ENCODE data around the gene ATP10B.
A peak's percentile ranks its signal among the peaks of the same experiment; 100 is the strongest.

ATP10B gene

GRCh38 chr5:160757194-160757593 is 94.8 kb downstream of the ATP10B start:
- Histone ChIP-seq H3K23ac (ENCODE audit: low read depth, low read length, poor library complexity) (no peak overlapping the region), H3K79me1 (ENCODE audit: low read depth, low read length) (no peaks in the 10 kb centered on the region), H2BK12ac (ENCODE audit: low read length) (no peak overlapping the region), H3K36me3 (replicated peaks in 1 of 2; ENCODE audit: control insufficient read depth in 2 of 2, insufficient read depth in 2 of 2, low read length in 2 of 2) (no peaks in the 10 kb centered on the region), H3K14ac (ENCODE audit: low read length) (no peak overlapping the region), H4K91ac (ENCODE audit: low read depth, low read length, poor library complexity) (no peak overlapping the region), H4K8ac (ENCODE audit: low read depth, low read length) (no peak overlapping the region), H2AK5ac (ENCODE audit: low read depth, low read length) (no peak overlapping the region), H3K27me3 (ENCODE audit: control insufficient read depth in 3 of 3, insufficient read depth in 3 of 3, low read depth in 1 of 3, low read length in 3 of 3) (no peaks in the 10 kb centered on the region), H2BK15ac (ENCODE audit: low read length) (no peak overlapping the region), H3K27ac (replicated peaks; ENCODE audit: low read length) (no peak overlapping the region), H3K9ac (ENCODE audit: low read depth, low read length, poor library complexity) (no peak overlapping the region), H3K4me2 (ENCODE audit: insufficient read depth, low read length, poor library complexity, severe bottlenecking) (no peak overlapping the region), H3K4ac (ENCODE audit: low read length) (no peak overlapping the region), H2BK120ac (ENCODE audit: low read depth, low read length) (no peak overlapping the region), H3K18ac (ENCODE audit: low read length) (no peak overlapping the region), H3K4me1 (ENCODE audit: control insufficient read depth in 2 of 2, insufficient read depth in 1 of 2, low read depth in 1 of 2, low read length in 2 of 2) (no peaks in the 10 kb centered on the region), H2AFZ (ENCODE audit: low read length) (no peak overlapping the region), H3K9me3 (replicated peaks in 1 of 2; ENCODE audit: control insufficient read depth in 2 of 2, insufficient read depth in 1 of 2, low read depth in 1 of 2, low read length in 2 of 2) (no peaks in the 10 kb centered on the region), H3K4me3 (ENCODE audit: low read length in 2 of 2) (no peak overlapping the region), H2BK5ac (ENCODE audit: low read length) (no peak overlapping the region)
- no CpG with 5 or more reads among the region's 1 CpG for WGBS, 2 donors (ENCODE audit: extremely low coverage in 2 of 2, insufficient read length in 2 of 2, insufficient replicate concordance in 1 of 2)
- no peak for DNase-seq (ENCODE audit: low spot score)

- Histone ChIP-seq H3K79me1 (ENCODE audit: low read depth, low read length) (no peaks in the 10 kb centered on the region), H3K9me3 (replicated peaks in 1 of 2; ENCODE audit: control insufficient read depth in 2 of 2, insufficient read depth in 1 of 2, low read depth in 1 of 2, low read length in 2 of 2) (no peaks in the 10 kb centered on the region), H2AFZ (ENCODE audit: low read length) (no peak overlapping the region), H2BK5ac (ENCODE audit: low read length) (no peak overlapping the region), H3K36me3 (replicated peaks in 1 of 2; ENCODE audit: control insufficient read depth in 2 of 2, insufficient read depth in 2 of 2, low read length in 2 of 2) (no peaks in the 10 kb centered on the region), H3K18ac (ENCODE audit: low read length) (no peak overlapping the region), H3K27me3 (ENCODE audit: control insufficient read depth in 3 of 3, insufficient read depth in 3 of 3, low read depth in 1 of 3, low read length in 3 of 3) (no peaks in the 10 kb centered on the region), H2BK120ac (ENCODE audit: low read depth, low read length) (no peak overlapping the region), H3K4me1 (ENCODE audit: control insufficient read depth in 2 of 2, insufficient read depth in 1 of 2, low read depth in 1 of 2, low read length in 2 of 2) (peaks cover 3 to 5% of the 10 kb centered on the region in 2 donors), H3K9ac (ENCODE audit: low read depth, low read length, poor library complexity) (no peak overlapping the region), H4K8ac (ENCODE audit: low read depth, low read length) (no peak overlapping the region), H3K4ac (ENCODE audit: low read length) (no peak overlapping the region), H2BK15ac (ENCODE audit: low read length) (no peak overlapping the region), H3K23ac (ENCODE audit: low read depth, low read length, poor library complexity) (no peak overlapping the region), H3K27ac (replicated peaks; ENCODE audit: low read length) (no peak overlapping the region), H3K14ac (ENCODE audit: low read length) (no peak overlapping the region), H3K4me2 (ENCODE audit: insufficient read depth, low read length, poor library complexity, severe bottlenecking) (no peak overlapping the region), H4K91ac (ENCODE audit: low read depth, low read length, poor library complexity) (no peak overlapping the region), H2AK5ac (ENCODE audit: low read depth, low read length) (no peak overlapping the region), H2BK12ac (ENCODE audit: low read length) (no peak overlapping the region), H3K4me3 (ENCODE audit: low read length in 2 of 2) (no peak overlapping the region)
- WGBS, 2 donors (ENCODE audit: extremely low coverage in 2 of 2, insufficient read length in 2 of 2, insufficient replicate concordance in 1 of 2): no CpG with 5 or more reads among the region's 4 CpGs
- DNase-seq (ENCODE audit: low spot score): no peak
These were observed 100.9 kb downstream of the ATP10B start for GRCh38 chr5:160750938-160751657.

GRCh38 chr5:160749682-160750081 is 102.3 kb downstream of the ATP10B start:
- Histone ChIP-seq H2AFZ (ENCODE audit: low read length) (no peak overlapping the region), H3K4ac (ENCODE audit: low read length) (no peak overlapping the region), H2BK12ac (ENCODE audit: low read length) (no peak overlapping the region), H3K4me1 (ENCODE audit: control insufficient read depth in 2 of 2, insufficient read depth in 1 of 2, low read depth in 1 of 2, low read length in 2 of 2) (peaks cover 3 to 6% of the 10 kb centered on the region in 2 donors), H3K4me2 (ENCODE audit: insufficient read depth, low read length, poor library complexity, severe bottlenecking) (no peak overlapping the region), H3K23ac (ENCODE audit: low read depth, low read length, poor library complexity) (no peak overlapping the region), H3K79me1 (ENCODE audit: low read depth, low read length) (no peaks in the 10 kb centered on the region), H2BK120ac (ENCODE audit: low read depth, low read length) (no peak overlapping the region), H2AK5ac (ENCODE audit: low read depth, low read length) (no peak overlapping the region), H2BK5ac (ENCODE audit: low read length) (no peak overlapping the region), H2BK15ac (ENCODE audit: low read length) (no peak overlapping the region), H3K9me3 (replicated peaks in 1 of 2; ENCODE audit: control insufficient read depth in 2 of 2, insufficient read depth in 1 of 2, low read depth in 1 of 2, low read length in 2 of 2) (no peaks in the 10 kb centered on the region), H3K14ac (ENCODE audit: low read length) (no peak overlapping the region), H3K18ac (ENCODE audit: low read length) (no peak overlapping the region), H3K27ac (replicated peaks; ENCODE audit: low read length) (no peak overlapping the region), H3K9ac (ENCODE audit: low read depth, low read length, poor library complexity) (no peak overlapping the region), H3K27me3 (ENCODE audit: control insufficient read depth in 3 of 3, insufficient read depth in 3 of 3, low read depth in 1 of 3, low read length in 3 of 3) (no peaks in the 10 kb centered on the region), H3K4me3 (ENCODE audit: low read length in 2 of 2) (no peak overlapping the region), H4K8ac (ENCODE audit: low read depth, low read length) (no peak overlapping the region), H3K36me3 (replicated peaks in 1 of 2; ENCODE audit: control insufficient read depth in 2 of 2, insufficient read depth in 2 of 2, low read length in 2 of 2) (no peaks in the 10 kb centered on the region), H4K91ac (ENCODE audit: low read depth, low read length, poor library complexity) (no peak overlapping the region)
- WGBS, 2 donors (ENCODE audit: extremely low coverage in 2 of 2, insufficient read length in 2 of 2, insufficient replicate concordance in 1 of 2): no CpG with 5 or more reads among the region's 5 CpGs
- no peak for DNase-seq (ENCODE audit: low spot score)

- no peak overlapping the region for H3K4me3 ChIP-seq (ENCODE audit: low read length in 2 of 2)
- H3K4me2 ChIP-seq (ENCODE audit: insufficient read depth, low read length, poor library complexity, severe bottlenecking): no peak overlapping the region
- H3K36me3 ChIP-seq (replicated peaks in 1 of 2; ENCODE audit: control insufficient read depth in 2 of 2, insufficient read depth in 2 of 2, low read length in 2 of 2): no peaks in the 10 kb centered on the region
- H3K18ac ChIP-seq (ENCODE audit: low read length): peak overlapping the region; percentile 25
- no peak overlapping the region for H2AFZ ChIP-seq (ENCODE audit: low read length)
- no peaks in the 10 kb centered on the region for H3K27me3 ChIP-seq (ENCODE audit: control insufficient read depth in 3 of 3, insufficient read depth in 3 of 3, low read depth in 1 of 3, low read length in 3 of 3)
- DNase-seq (ENCODE audit: low spot score): no peak
- H2BK12ac ChIP-seq (ENCODE audit: low read length): no peak overlapping the region
- H3K4me1 ChIP-seq (ENCODE audit: control insufficient read depth in 2 of 2, insufficient read depth in 1 of 2, low read depth in 1 of 2, low read length in 2 of 2): peaks cover 3 to 8% of the 10 kb centered on the region in 2 donors
- WGBS, 2 donors (ENCODE audit: extremely low coverage in 2 of 2, insufficient read length in 2 of 2, insufficient replicate concordance in 1 of 2): no CpG with 5 or more reads among the region's 3 CpGs
- H2AK5ac ChIP-seq (ENCODE audit: low read depth, low read length): no peak overlapping the region
- no peaks in the 10 kb centered on the region for H3K9me3 ChIP-seq (replicated peaks in 1 of 2; ENCODE audit: control insufficient read depth in 2 of 2, insufficient read depth in 1 of 2, low read depth in 1 of 2, low read length in 2 of 2)
- H2BK120ac ChIP-seq (ENCODE audit: low read depth, low read length): no peak overlapping the region
- H3K23ac ChIP-seq (ENCODE audit: low read depth, low read length, poor library complexity): no peak overlapping the region
- no peak overlapping the region for H4K91ac ChIP-seq (ENCODE audit: low read depth, low read length, poor library complexity)
- no peak overlapping the region for H3K27ac ChIP-seq (replicated peaks; ENCODE audit: low read length)
- H2BK5ac ChIP-seq (ENCODE audit: low read length): no peak overlapping the region
- H3K79me1 ChIP-seq (ENCODE audit: low read depth, low read length): no peaks in the 10 kb centered on the region
- no peak overlapping the region for H3K14ac ChIP-seq (ENCODE audit: low read length)
- no peak overlapping the region for H4K8ac ChIP-seq (ENCODE audit: low read depth, low read length)
- no peak overlapping the region for H3K4ac ChIP-seq (ENCODE audit: low read length)
- no peak overlapping the region for H3K9ac ChIP-seq (ENCODE audit: low read depth, low read length, poor library complexity)
- no peak overlapping the region for H2BK15ac ChIP-seq (ENCODE audit: low read length)
These were observed 103.0 kb downstream of the ATP10B start for GRCh38 chr5:160749026-160749425.
